PC-3 (cell line): Measurements from ENCODE around the gene SLC8A1.

Source experiments
- EZH2 ChIP-seq: fragments of 300-600 bp; sonication (generic); IDR thresholded peaks from one replicate; pipeline ENCODE4 v1.6.1; 2017; ENCODE audit warnings: antibody characterized with exemption, mild to moderate bottlenecking, low read length; ENCODE audit not compliant: unreplicated experiment
- EZH2phosphoT487 ChIP-seq: fragments of 300-600 bp; sonication (generic); IDR thresholded peaks from 2 replicates; pipeline ENCODE4 v1.6.1; 2018; ENCODE audit warnings: mild to moderate bottlenecking, antibody characterized with exemption, low read length, borderline replicate concordance
- TF ChIP-seq, protein P1 (sequence below): fragments of 300-600 bp; sonication (generic); conservative IDR thresholded peaks from 2 replicates; pipeline ENCODE4 v1.5.1; 2017; ENCODE audit warnings: antibody characterized with exemption, low read depth, mild to moderate bottlenecking, low read length

DNA sequence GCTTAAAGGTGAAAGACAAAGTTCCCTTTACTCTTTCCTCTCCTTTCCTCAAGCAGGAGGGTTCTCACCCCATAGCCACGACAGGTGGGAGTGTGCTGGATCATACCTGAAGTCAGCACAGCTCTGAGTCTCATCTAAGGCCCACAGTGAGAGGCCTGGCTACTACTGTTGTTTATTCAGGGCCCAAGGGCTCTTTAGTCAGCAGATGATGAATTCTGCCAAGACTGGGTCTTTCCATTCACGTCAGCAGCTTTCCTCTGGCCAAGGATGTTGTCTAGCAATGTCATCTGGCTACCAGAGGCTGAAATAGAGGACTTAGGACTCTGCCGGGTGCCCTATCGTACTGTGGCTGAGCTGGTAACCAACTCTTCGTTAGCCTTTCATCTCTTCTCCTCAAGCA is 364.5 kb downstream of the SLC8A1 start:
- TF ChIP-seq, protein P1, sequence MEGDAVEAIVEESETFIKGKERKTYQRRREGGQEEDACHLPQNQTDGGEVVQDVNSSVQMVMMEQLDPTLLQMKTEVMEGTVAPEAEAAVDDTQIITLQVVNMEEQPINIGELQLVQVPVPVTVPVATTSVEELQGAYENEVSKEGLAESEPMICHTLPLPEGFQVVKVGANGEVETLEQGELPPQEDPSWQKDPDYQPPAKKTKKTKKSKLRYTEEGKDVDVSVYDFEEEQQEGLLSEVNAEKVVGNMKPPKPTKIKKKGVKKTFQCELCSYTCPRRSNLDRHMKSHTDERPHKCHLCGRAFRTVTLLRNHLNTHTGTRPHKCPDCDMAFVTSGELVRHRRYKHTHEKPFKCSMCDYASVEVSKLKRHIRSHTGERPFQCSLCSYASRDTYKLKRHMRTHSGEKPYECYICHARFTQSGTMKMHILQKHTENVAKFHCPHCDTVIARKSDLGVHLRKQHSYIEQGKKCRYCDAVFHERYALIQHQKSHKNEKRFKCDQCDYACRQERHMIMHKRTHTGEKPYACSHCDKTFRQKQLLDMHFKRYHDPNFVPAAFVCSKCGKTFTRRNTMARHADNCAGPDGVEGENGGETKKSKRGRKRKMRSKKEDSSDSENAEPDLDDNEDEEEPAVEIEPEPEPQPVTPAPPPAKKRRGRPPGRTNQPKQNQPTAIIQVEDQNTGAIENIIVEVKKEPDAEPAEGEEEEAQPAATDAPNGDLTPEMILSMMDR = no peak
- no peak for TF ChIP-seq EZH2phosphoT487
- TF ChIP-seq EZH2 = no peak
